Effector memory CD4-positive, alpha-beta T cell (primary cell): ENCODE measurements around the gene CCDC91.

ENCODE experiments used
- DNase-seq, 3 donors: peaks; one replicate each; pipeline ENCODE4 v3.0.0-alpha.2; 2020
- H3K27ac ChIP-seq: 2 replicates; pipeline ENCODE4 v1.7.0; 2013; ENCODE audit warnings: mild to moderate bottlenecking, low read length, moderate library complexity; ENCODE audit not compliant: insufficient read depth, poor library complexity, severe bottlenecking
- H3K27me3 ChIP-seq: replicated peaks from 2 replicates; pipeline ENCODE4 v1.7.0; 2013; ENCODE audit warnings: mild to moderate bottlenecking, low read length; ENCODE audit not compliant: insufficient read depth, control insufficient read depth, poor library complexity, severe bottlenecking
- H3K36me3 ChIP-seq: 2 replicates; pipeline ENCODE4 v1.7.0; 2013; ENCODE audit warnings: mild to moderate bottlenecking, low read length, moderate library complexity; ENCODE audit not compliant: control insufficient read depth, insufficient read depth
- H3K4me1 ChIP-seq: 2 replicates; pipeline ENCODE4 v1.7.0; 2013; ENCODE audit warnings: low read length, mild to moderate bottlenecking; ENCODE audit not compliant: control insufficient read depth, insufficient read depth, poor library complexity, severe bottlenecking
- H3K4me3 ChIP-seq: 2 replicates; pipeline ENCODE4 v1.7.0; 2013; ENCODE audit warnings: low read length, low read depth, mild to moderate bottlenecking; ENCODE audit not compliant: insufficient read depth, poor library complexity, severe bottlenecking
- H3K9me3 ChIP-seq: 2 replicates; pipeline ENCODE4 v1.7.0; 2013; ENCODE audit warnings: mild to moderate bottlenecking, low read length, moderate library complexity; ENCODE audit not compliant: control insufficient read depth

The CCDC91 gene

DNA sequence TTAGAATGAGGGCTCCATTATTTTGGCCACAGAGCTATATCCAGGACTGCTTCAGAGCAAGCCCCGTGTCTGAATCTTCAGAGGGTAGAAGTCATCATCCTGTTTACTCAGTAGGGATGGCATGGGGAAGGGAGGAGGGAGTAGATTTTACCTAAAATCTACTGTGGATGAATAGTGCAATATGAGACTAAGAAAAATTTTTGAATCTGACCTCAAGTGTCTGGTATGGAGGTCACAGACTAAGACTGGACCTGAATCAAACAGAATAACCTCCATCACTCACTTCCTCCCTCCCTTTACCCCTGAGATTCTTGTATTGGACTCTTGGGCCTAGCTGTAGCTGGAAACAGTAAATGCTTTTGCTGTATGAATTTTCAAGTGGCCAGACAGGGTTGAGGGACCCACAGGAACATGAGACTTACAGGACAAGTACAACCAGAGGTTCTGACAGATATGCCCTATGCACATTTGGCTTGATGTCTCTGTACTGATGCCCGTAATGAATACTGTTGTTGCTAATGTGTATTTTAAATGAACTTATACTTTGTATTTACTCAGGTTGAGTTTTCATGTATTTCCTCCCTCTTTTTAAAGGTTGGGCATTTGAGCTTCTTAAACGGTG lies 78.5 kb downstream of the CCDC91 start:
- no peak for DNase-seq
- H3K4me3 ChIP-seq, result no peak overlapping the region
- H3K36me3 ChIP-seq, result peaks cover 9% of the 10 kb centered on the region
- H3K27ac ChIP-seq, result no peak overlapping the region
- no peaks in the 10 kb centered on the region for H3K9me3 ChIP-seq
- no peaks in the 10 kb centered on the region for H3K4me1 ChIP-seq
- H3K27me3 ChIP-seq, result no peaks in the 10 kb centered on the region

DNA sequence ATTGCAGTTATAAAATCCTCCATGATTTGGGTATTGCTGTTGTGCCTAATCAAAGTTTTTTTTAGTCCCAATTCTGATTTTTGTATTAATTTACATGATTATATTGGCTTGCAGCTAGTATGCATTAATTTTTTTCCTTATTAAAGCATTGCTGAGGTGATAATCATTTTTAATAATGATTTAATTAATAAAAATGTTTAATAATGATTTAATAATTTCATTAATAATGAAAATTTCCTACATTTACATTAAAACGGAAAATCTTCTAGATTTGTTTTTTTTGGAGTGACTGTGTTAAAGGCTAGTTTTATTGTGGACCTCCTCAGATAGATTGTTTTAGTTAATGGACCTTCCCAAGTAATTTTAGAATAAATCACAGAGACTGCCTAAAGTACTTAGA lies 79.6 kb downstream of the CCDC91 start:
- Histone ChIP-seq H3K36me3 (peaks cover 9% of the 10 kb centered on the region), H3K27ac (no peak overlapping the region), H3K27me3 (no peaks in the 10 kb centered on the region), H3K9me3 (no peaks in the 10 kb centered on the region), H3K4me3 (no peak overlapping the region), H3K4me1 (no peaks in the 10 kb centered on the region)
- DNase-seq, result no peak

DNA sequence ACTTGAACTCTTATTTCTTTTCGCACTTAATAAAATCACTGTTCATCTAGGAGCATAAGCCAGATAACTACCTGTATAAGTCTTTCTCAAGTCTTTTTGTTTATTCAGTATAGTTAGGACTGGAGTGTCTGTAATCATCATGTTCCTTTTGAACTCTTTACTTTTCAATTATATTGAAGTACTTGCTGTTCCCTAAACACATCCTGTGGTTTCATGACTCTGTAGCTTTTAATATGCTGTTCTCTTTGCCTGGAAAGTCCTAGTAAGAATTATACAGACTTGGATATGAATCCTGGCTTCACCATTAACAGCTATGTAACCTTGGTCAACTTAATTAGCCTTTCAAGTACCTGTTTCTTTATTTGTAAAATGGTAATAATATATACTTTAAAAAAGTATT lies 88.2 kb downstream of the CCDC91 start:
- Histone ChIP-seq H3K27ac (no peak overlapping the region), H3K9me3 (no peaks in the 10 kb centered on the region), H3K4me3 (no peak overlapping the region), H3K4me1 (no peaks in the 10 kb centered on the region), H3K36me3 (no peaks in the 10 kb centered on the region), H3K27me3 (no peaks in the 10 kb centered on the region)
- no peak for DNase-seq

GRCh38 chr12:28278960-28279359 lies 88.7 kb downstream of the CCDC91 start:
- no peaks in the 10 kb centered on the region for H3K4me1 ChIP-seq
- H3K4me3 ChIP-seq, result no peak overlapping the region
- no peaks in the 10 kb centered on the region for H3K9me3 ChIP-seq
- no peaks in the 10 kb centered on the region for H3K27me3 ChIP-seq
- H3K36me3 ChIP-seq, result no peaks in the 10 kb centered on the region
- DNase-seq, result no peak
- no peak overlapping the region for H3K27ac ChIP-seq

- Histone ChIP-seq H3K4me3 (no peak overlapping the region), H3K9me3 (peaks cover 5% of the 10 kb centered on the region), H3K36me3 (peaks cover 3% of the 10 kb centered on the region), H3K4me1 (no peaks in the 10 kb centered on the region), H3K27me3 (no peaks in the 10 kb centered on the region), H3K27ac (no peak overlapping the region)
- no peak for DNase-seq
Measured at GRCh38 chr12:28286352-28286751, 96.1 kb downstream of the CCDC91 start.

DNA sequence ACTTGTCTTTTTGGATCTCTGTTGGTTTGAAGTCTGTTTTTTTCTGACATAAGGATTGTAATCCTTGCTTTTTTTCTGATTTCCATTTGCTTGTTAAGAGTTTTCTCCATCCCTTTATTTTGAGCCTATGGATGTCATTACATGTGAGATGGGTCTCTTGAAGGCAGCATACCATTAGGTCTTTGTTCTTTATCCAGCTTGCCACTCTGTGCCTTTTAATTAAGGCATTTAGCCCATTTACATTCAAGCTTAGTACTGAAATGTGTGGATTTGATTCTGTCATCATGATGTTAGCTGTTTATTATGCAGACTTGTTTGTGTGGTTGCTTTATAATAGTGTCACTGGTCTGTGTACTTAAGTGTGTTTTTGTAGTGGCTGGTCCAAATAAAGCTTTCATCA lies 100.0 kb downstream of the CCDC91 start:
- Histone ChIP-seq H3K4me1 (no peaks in the 10 kb centered on the region), H3K9me3 (peaks cover 5% of the 10 kb centered on the region), H3K36me3 (peaks cover under 1% of the 10 kb centered on the region), H3K4me3 (no peak overlapping the region), H3K27me3 (no peaks in the 10 kb centered on the region), H3K27ac (no peak overlapping the region)
- DNase-seq, result no peak

DNA sequence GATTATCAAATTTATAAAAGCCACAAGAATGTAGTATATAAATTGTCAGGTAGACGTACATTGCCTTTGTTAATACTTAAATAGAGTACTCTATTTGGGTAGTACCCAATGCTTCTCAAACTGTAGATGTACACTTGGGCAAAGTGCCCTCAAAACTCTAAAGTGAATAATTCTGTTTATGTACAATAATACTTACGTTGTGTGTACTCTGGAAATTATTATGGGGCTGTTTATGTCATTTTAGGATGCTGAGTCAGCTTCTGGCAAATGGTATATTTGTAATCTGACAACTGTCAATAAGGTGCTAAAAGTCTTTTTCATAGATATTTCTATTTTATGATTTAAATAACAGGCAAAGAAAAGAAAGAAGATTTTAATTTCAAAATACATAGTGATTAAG lies 102.4 kb downstream of the CCDC91 start:
- H3K36me3 ChIP-seq, result no peaks in the 10 kb centered on the region
- H3K9me3 ChIP-seq, result peaks cover 5% of the 10 kb centered on the region

GRCh38 chr12:28294300-28294699 lies 104.0 kb downstream of the CCDC91 start:
- no peak overlapping the region for H3K27ac ChIP-seq
- H3K4me1 ChIP-seq, result no peaks in the 10 kb centered on the region
- peaks cover 5% of the 10 kb centered on the region for H3K9me3 ChIP-seq
- no peaks in the 10 kb centered on the region for H3K27me3 ChIP-seq
- DNase-seq, result no peak
- no peak overlapping the region for H3K4me3 ChIP-seq
- H3K36me3 ChIP-seq, result no peaks in the 10 kb centered on the region

More for the DNA sequence above, 102.4 kb downstream of the CCDC91 start:
- H3K4me1 ChIP-seq, result no peaks in the 10 kb centered on the region
- H3K4me3 ChIP-seq, result no peak overlapping the region
- H3K27me3 ChIP-seq, result no peaks in the 10 kb centered on the region
- DNase-seq, result no peak
- H3K27ac ChIP-seq, result no peak overlapping the region

GRCh38 chr12:28296287-28296686 lies 106.0 kb downstream of the CCDC91 start:
- H3K27ac ChIP-seq, result no peak overlapping the region
- H3K9me3 ChIP-seq, result no peaks in the 10 kb centered on the region
- no peaks in the 10 kb centered on the region for H3K36me3 ChIP-seq
- H3K27me3 ChIP-seq, result no peaks in the 10 kb centered on the region
- H3K4me3 ChIP-seq, result no peak overlapping the region
- no peak for DNase-seq
- H3K4me1 ChIP-seq, result no peaks in the 10 kb centered on the region

GRCh38 chr12:28303192-28303591 lies 112.9 kb downstream of the CCDC91 start:
- Histone ChIP-seq H3K27ac (no peak overlapping the region), H3K27me3 (no peaks in the 10 kb centered on the region), H3K36me3 (peaks cover 2% of the 10 kb centered on the region), H3K4me3 (no peak overlapping the region), H3K9me3 (no peaks in the 10 kb centered on the region), H3K4me1 (no peaks in the 10 kb centered on the region)
- no peak for DNase-seq
